Retinal pigment epithelial cell (primary cell): ENCODE results near the gene KRT15.

Experiments
- DNase-seq: peaks from one replicate; pipeline ENCODE4 v3.0.0-alpha.2; 2010; ENCODE audit warnings: low read depth
- H3K4me3 ChIP-seq: 2 replicates; pipeline ENCODE4 v1.5.1; 2011; ENCODE audit warnings: mild to moderate bottlenecking, low read length, control low read depth, moderate library complexity
- CTCF ChIP-seq: conservative IDR thresholded peaks from 2 replicates; pipeline ENCODE4 v1.5.1; 2011; ENCODE audit warnings: low read depth, low read length, control low read depth, inconsistent platforms

KRT15 gene

GRCh38 chr17:41486316-41486715, 32.4 kb downstream of the KRT15 start:
- TF ChIP-seq CTCF, result no peak
- no peak overlapping the region for H3K4me3 ChIP-seq
- DNase-seq, result no peak

DNA sequence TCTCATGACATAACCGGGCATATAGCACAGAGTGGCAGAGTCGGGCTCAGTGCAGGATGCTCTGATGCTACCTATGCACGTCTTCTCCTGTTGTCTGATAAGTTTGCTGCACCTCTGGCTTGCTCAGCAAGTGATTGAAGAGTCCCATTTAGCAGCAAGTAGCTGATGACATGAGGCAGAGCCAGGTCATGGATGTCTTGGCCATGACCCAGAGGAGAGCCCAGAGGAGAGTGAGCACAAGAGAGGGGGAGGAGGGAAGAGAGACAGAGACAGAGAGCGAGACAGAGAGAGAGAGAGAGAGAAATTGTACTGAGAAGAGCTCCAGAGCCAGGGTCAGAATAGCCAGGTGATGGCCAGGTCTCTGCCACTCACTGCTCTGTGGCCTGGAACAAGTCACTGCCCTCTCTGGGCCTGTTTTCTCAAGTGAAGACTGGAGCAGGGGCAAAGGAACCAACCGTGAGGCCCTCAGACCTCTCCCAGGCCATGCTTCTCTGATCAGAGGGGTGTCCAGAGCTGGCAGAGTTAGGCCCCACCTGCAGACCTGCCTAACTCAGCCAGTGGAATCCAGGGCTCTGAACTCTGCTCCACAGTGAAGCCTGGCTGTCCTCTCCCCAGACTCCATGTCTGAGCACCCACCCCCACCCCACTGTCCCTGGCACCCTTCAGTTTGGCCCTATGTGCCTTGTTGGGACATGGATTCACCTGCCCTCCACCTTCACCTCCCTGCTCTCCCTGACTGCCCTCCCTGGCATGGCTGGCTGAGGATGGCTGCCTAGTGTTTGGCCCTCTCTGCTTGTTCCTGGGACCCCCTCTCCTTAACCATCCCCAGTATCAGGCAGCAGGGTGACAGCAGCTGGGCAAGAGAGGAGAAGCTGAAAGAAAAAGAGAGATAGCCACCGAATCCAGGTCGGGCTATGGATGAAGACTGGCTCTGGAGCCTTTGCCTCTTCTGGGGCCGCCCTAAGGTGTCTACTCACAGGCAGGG, 33.5 kb downstream of the KRT15 start:
- no peak for DNase-seq
- H3K4me3 ChIP-seq, result no peak overlapping the region
- no peak for TF ChIP-seq CTCF

DNA sequence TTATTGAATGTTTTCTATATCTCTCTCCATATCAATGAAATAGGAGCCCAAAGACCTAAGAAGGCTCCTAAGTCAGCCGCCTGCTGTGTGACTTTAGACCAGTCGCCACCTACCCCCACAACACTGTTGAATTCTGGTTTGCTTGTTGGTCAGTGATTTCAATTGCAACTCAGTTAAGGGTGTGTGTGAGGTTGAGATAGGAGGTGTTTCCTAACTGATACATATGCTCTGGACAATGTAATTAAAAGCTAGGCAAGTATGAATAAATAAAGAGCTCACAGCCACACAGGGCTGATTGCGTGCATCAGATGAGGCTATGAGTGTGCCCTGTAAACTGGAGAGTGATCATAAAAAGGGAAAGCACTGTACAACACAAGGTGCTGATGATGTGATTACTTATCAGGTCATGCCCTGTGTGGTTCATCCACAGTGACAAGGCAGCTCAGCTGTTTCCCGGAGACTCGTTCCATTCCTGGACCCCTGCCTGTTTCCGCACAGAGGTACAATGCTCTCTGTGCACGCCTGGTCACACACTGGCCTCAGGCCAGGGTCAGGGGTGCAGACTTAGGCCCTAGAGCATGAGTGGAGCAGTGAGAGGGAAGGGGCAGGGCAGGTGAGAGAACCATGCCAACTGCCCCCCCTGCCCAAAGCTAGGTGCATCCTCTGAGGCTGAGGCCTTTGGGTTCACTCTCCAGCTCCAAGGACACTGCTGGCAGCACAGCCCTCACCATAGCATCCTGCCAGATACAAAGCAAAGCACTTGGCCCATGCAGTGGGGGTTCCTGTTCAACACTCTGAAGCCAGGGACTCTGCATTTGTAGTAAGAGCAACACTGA, 34.5 kb downstream of the KRT15 start:
- H3K4me3 ChIP-seq, result no peak overlapping the region
- TF ChIP-seq CTCF, result no peak
- DNase-seq, result no peak

- no peak for DNase-seq
- no peak for TF ChIP-seq CTCF
- no peak overlapping the region for H3K4me3 ChIP-seq
Measured at GRCh38 chr17:41483531-41483930, 35.2 kb downstream of the KRT15 start.

- H3K4me3 ChIP-seq, result no peak within 1 kb of the TSS
- DNase-seq, result no peak
- no peak for TF ChIP-seq CTCF
Measured at GRCh38 chr17:41481036-41481435, 37.7 kb downstream of the KRT15 start, which contains the start of gene KRT35. TSS of gene KRT35 (minus strand) at chr17:41481151. CDS start at chr17:41481097, 54 bp downstream.

- H3K4me3 ChIP-seq, result no peak overlapping the region
- no peak for TF ChIP-seq CTCF
- no peak for DNase-seq
Measured at GRCh38 chr17:41480581-41480980, 38.1 kb downstream of the KRT15 start.
